KMS-11 (cell line): Measurements from ENCODE around the gene FIGNL2.

ENCODE experiments used
- H2AFZ ChIP-seq: fragments of 200-600 bp; sonication (generic); 2 replicates; pipeline ENCODE4 v1.6.1; 2016; ENCODE audit warnings: antibody characterized with exemption, mixed run types, low read depth
- H3K27ac ChIP-seq: fragments of 200-600 bp; sonication (generic); 2 replicates; pipeline ENCODE4 v1.6.1; 2016; ENCODE audit warnings: mild to moderate bottlenecking, mixed run types
- H3K27me3 ChIP-seq: fragments of 200-600 bp; sonication (generic); 2 replicates; pipeline ENCODE4 v1.6.1; 2017; ENCODE audit warnings: mild to moderate bottlenecking, low read depth, mixed run types, moderate library complexity; ENCODE audit not compliant: insufficient read depth
- H3K36me3 ChIP-seq: fragments of 200-600 bp; sonication (generic); 2 replicates; pipeline ENCODE4 v1.6.1; 2017; ENCODE audit warnings: mild to moderate bottlenecking, mixed run types; ENCODE audit not compliant: insufficient read depth
- H3K4me1 ChIP-seq: fragments of 200-600 bp; sonication (generic); 2 replicates; pipeline ENCODE4 v1.6.1; 2016; ENCODE audit warnings: mild to moderate bottlenecking, low read depth, mixed run types; ENCODE audit not compliant: poor library complexity, severe bottlenecking
- H3K4me2 ChIP-seq: fragments of 200-600 bp; sonication (generic); 2 replicates; pipeline ENCODE4 v1.7.0; 2016; ENCODE audit warnings: mild to moderate bottlenecking, mixed run types
- H3K4me3 ChIP-seq: fragments of 200-600 bp; sonication (generic); IDR thresholded peaks from 2 replicates; pipeline ENCODE4 v1.6.1; 2017; ENCODE audit warnings: low read depth, low read length, mixed read lengths; ENCODE audit not compliant: insufficient read depth
- H3K79me2 ChIP-seq: fragments of 200-600 bp; sonication (generic); 2 replicates; pipeline ENCODE4 v1.6.1; 2016; ENCODE audit warnings: low read depth, mixed run types; ENCODE audit not compliant: insufficient read depth
- H3K9ac ChIP-seq: fragments of 200-600 bp; sonication (generic); 2 replicates; pipeline ENCODE4 v1.6.1; 2016; ENCODE audit warnings: mild to moderate bottlenecking, mixed run types
- H4K20me1 ChIP-seq: fragments of 200-600 bp; sonication (generic); 2 replicates; pipeline ENCODE4 v1.6.1; 2016; ENCODE audit warnings: mild to moderate bottlenecking, mixed run types; ENCODE audit not compliant: insufficient read depth
- TF ChIP-seq, protein P1 (sequence below): fragments of 200-600 bp; sonication (generic); conservative IDR thresholded peaks from 2 replicates; pipeline ENCODE4 v1.6.1; 2017; ENCODE audit warnings: low read depth, mild to moderate bottlenecking, antibody characterized with exemption, low read length, moderate library complexity, mixed read lengths

FIGNL2 gene

GRCh38 chr12:51797301-51797700 lies 51.2 kb downstream of the FIGNL2 start:
- no peak overlapping the region for H3K4me3 ChIP-seq
- no peak overlapping the region for H3K9ac ChIP-seq
- no peak overlapping the region for H3K27ac ChIP-seq
- H3K79me2 ChIP-seq = no peaks in the 10 kb centered on the region
- H3K4me2 ChIP-seq = no peak overlapping the region
- no peaks in the 10 kb centered on the region for H3K36me3 ChIP-seq
- no peak overlapping the region for H2AFZ ChIP-seq
- H4K20me1 ChIP-seq = no peaks in the 10 kb centered on the region
- TF ChIP-seq, protein P1, sequence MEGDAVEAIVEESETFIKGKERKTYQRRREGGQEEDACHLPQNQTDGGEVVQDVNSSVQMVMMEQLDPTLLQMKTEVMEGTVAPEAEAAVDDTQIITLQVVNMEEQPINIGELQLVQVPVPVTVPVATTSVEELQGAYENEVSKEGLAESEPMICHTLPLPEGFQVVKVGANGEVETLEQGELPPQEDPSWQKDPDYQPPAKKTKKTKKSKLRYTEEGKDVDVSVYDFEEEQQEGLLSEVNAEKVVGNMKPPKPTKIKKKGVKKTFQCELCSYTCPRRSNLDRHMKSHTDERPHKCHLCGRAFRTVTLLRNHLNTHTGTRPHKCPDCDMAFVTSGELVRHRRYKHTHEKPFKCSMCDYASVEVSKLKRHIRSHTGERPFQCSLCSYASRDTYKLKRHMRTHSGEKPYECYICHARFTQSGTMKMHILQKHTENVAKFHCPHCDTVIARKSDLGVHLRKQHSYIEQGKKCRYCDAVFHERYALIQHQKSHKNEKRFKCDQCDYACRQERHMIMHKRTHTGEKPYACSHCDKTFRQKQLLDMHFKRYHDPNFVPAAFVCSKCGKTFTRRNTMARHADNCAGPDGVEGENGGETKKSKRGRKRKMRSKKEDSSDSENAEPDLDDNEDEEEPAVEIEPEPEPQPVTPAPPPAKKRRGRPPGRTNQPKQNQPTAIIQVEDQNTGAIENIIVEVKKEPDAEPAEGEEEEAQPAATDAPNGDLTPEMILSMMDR = no peak
- H3K27me3 ChIP-seq = no peaks in the 10 kb centered on the region
- no peaks in the 10 kb centered on the region for H3K4me1 ChIP-seq

DNA sequence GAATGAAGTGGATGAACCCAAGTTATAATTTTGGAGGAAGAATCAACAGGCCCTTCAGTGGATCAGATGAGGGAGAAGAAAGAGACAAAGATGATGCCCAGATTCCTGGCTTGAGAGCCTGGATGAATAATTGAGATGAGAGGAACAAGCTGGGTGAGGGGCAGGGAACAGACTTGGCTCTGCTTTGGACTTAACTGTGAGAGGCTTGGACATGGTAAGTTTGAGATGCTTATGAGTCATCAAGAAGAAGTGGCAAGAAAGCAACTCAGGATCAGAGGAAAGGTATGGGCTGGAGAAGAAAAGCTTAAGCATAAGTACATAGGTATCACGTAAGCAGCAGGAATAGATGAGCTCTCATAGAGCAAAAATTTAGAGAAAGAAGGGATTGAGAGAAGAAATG lies 55.3 kb downstream of the FIGNL2 start:
- TF ChIP-seq, protein P1 = no peak
- no peak overlapping the region for H2AFZ ChIP-seq
- no peaks in the 10 kb centered on the region for H3K27me3 ChIP-seq
- H3K9ac ChIP-seq = no peak overlapping the region
- H3K27ac ChIP-seq = no peak overlapping the region
- no peaks in the 10 kb centered on the region for H4K20me1 ChIP-seq
- H3K36me3 ChIP-seq = no peaks in the 10 kb centered on the region
- H3K4me1 ChIP-seq = no peaks in the 10 kb centered on the region
- no peaks in the 10 kb centered on the region for H3K79me2 ChIP-seq
- H3K4me3 ChIP-seq = no peak overlapping the region
- H3K4me2 ChIP-seq = no peak overlapping the region

DNA sequence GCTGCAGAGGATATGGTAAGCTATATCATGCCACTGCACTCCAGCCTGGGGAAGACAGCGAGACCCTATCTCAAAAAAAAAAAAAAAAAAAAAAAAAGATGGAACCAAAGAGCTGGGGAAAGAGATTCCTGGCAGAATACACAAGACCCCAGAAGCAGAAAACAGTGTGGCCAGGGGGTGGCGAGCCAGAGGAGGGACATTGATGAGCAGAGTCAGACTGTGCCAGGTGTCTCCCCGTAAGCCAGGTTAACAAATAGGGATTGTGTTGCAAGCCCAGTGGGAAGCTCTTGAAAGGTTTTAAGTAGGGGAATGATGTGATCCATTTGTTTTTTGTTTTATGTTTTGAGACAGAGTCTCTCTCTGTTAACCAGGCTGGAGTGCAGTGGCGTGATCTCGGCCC lies 56.1 kb downstream of the FIGNL2 start:
- TF ChIP-seq, protein P1 = no peak
- Histone ChIP-seq H3K79me2 (no peaks in the 10 kb centered on the region), H3K27ac (no peak overlapping the region), H3K4me3 (no peak overlapping the region), H3K27me3 (no peaks in the 10 kb centered on the region), H3K36me3 (no peaks in the 10 kb centered on the region), H3K4me1 (no peaks in the 10 kb centered on the region), H4K20me1 (no peaks in the 10 kb centered on the region), H3K4me2 (no peak overlapping the region), H2AFZ (no peak overlapping the region), H3K9ac (no peak overlapping the region)

DNA sequence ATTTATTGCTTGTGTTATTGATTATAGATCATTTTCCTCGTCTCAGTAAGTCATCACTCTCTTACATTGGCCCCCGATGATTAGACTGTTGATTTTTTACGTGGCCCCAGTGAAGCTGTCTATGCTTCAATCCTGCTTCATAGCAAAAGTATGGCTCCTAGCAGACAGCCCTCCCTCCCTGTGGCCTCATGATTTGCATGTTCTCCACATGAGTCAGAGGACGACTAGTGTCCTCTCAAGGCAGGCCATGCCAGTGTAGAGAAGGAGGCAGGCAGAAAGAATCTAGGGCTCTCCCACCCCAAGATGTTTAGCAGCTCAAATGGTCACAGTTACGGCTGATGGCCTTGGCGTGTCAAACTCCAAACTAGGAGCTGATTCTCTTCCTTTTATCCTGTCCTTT lies 59.6 kb downstream of the FIGNL2 start:
- Histone ChIP-seq H3K79me2 (no peaks in the 10 kb centered on the region), H3K36me3 (no peaks in the 10 kb centered on the region), H3K27ac (no peak overlapping the region), H3K4me2 (no peak overlapping the region), H4K20me1 (no peaks in the 10 kb centered on the region), H2AFZ (no peak overlapping the region), H3K4me1 (no peaks in the 10 kb centered on the region), H3K9ac (no peak overlapping the region), H3K27me3 (no peaks in the 10 kb centered on the region), H3K4me3 (no peak overlapping the region)
- TF ChIP-seq, protein P1 = no peak
